T1000 (cell line): Measurements from ENCODE around the gene SYN1.
"Not testable (repeated sequence)": the region's sequence is repeated elsewhere in the genome, so short reads cannot be mapped to it uniquely, and the experiment has no call there.

Source experiments
- DNase-seq: peaks from one replicate; lab custom pipeline; 2025; ENCODE audit warnings: mixed read lengths; lab: John Stamatoyannopoulos, UW

Gene SYN1

DNA sequence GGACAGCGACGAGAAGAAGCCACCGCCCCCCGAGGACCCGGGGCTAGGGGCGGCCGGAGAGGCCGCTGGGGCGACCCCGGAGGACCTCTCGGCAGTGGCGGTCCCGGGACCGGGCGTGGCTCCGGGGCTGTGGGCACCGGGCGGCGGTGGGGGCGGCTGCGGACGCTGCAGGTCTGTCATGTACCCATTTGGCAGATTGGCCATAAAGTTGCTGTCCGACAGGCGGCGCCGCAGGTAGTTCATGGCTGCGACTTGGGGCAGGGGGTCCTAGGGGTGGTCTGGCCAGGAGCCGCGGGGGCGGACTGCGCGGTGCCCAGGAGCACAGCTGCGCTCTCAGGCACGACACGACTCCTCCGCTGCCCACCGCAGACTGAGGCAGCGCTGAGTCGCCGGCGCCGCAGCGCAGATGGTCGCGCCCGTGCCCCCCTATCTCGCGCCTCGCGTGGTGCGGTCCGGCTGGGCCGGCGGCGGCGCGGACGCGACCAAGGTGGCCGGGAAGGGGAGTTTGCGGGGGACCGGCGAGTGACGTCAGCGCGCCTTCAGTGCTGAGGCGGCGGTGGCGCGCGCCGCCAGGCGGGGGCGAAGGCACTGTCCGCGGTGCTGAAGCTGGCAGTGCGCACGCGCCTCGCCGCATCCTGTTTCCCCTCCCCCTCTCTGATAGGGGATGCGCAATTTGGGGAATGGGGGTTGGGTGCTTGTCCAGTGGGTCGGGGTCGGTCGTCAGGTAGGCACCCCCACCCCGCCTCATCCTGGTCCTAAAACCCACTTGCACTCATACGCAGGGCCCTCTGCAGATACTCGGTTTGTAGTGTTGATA is at the start of gene SYN1:
Gene SYN1 (minus strand): TSS at position 372 of the 817 bp plus-strand sequence. CDS start 129 bp downstream, at position 243.
- DNase-seq, result peak; percentile 48

GRCh38 chrX:47665797-47666196 is 46.1 kb upstream of the SYN1 start:
- not testable (repeated sequence) for DNase-seq

GRCh38 chrX:47664737-47665136 is 45.1 kb upstream of the SYN1 start:
- no peak for DNase-seq

- DNase-seq, result peak; percentile 11
These were observed 42.5 kb upstream of the SYN1 start for GRCh38 chrX:47662144-47662657.

- no peak for DNase-seq
These were observed 41.9 kb upstream of the SYN1 start for GRCh38 chrX:47661539-47661938.

- DNase-seq, result no peak
These were observed 39.7 kb upstream of the SYN1 start for GRCh38 chrX:47659421-47659726.

- peak; percentile 84 for DNase-seq
These were observed 39.2 kb upstream of the SYN1 start, which contains the start of gene UXT for GRCh38 chrX:47658684-47659420. UXT (minus strand) TSS chrX:47659180; CDS start chrX:47658927, 253 bp downstream.

- DNase-seq, result no peak
These were observed 38.6 kb upstream of the SYN1 start for GRCh38 chrX:47658301-47658683.

- DNase-seq, result no peak
These were observed 31.6 kb upstream of the SYN1 start for GRCh38 chrX:47651043-47651905.

DNA sequence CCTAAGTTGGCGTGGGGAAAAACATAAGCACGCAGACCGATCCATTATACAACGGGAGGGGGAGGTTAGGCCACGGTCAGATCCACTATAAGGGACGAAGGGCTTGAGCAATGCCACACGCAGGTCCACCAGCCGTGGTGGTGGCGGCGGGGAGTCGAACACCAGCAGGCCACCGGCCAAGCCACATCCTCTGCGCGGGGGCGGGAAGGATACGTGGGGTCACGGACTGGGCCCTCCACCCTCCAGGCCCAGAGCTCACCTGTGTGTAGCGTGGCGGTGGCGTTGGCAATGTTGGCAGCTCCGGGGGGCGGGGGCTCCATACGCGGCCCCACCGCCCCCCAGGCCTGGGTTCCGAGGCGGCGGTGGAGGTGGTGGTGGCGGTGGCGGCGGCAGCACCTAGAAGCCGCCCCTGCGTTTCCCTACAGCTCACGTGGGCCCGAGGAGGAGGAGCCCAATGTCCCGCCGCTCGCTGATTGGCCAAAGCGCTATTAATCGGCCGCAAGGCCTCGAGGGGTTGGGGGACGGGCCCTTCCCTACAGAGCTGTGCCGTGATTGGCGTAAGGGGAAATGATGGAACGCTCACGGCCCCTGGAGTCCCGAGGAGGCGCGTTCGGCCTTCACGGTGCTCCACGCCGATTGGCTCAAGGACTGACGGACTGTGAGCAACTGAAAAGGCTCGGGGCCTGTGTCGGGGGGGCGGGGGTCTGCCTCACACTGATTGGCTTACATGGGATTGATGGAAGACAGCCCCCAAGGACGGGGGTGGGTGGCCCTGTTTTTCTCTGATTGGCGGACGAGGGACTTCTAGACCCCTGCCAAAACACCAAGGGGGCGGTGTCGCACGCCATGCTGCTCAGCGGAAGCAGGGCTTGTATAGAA is 30.7 kb upstream of the SYN1 start, which contains the start of gene ELK1:
Gene ELK1 (minus strand): TSS at position 400 of the 879 bp plus-strand sequence. CDS start 9,122 bp downstream, outside the sequence.
- DNase-seq, result peak; percentile 88

DNA sequence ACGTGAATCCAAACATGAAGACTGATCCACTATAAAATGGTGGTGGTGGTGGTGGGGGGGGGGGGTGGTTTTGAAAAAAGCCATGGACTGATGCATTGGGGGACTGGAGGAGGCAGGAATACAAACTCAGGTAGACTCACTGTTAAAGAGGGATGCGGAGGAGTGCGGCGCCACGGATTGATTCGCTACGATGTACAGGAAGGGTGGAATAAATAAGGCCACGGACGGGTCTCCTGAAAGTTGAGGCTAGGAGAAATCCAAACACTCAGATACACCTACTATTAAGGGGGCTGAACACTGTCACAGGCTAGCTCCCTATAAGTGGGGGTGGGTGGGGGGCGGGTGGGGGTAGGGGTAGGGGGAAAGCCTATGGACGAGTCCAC is 30.1 kb upstream of the SYN1 start:
- no peak for DNase-seq

- DNase-seq, result no peak
These were observed 29.6 kb upstream of the SYN1 start for GRCh38 chrX:47649271-47649670.

GRCh38 chrX:47648376-47648775 is 28.7 kb upstream of the SYN1 start:
- DNase-seq, result no peak

GRCh38 chrX:47646636-47647035 is 27.0 kb upstream of the SYN1 start:
- DNase-seq, result no peak

- DNase-seq, result no peak
These were observed 25.9 kb upstream of the SYN1 start for GRCh38 chrX:47645530-47645929.

DNA sequence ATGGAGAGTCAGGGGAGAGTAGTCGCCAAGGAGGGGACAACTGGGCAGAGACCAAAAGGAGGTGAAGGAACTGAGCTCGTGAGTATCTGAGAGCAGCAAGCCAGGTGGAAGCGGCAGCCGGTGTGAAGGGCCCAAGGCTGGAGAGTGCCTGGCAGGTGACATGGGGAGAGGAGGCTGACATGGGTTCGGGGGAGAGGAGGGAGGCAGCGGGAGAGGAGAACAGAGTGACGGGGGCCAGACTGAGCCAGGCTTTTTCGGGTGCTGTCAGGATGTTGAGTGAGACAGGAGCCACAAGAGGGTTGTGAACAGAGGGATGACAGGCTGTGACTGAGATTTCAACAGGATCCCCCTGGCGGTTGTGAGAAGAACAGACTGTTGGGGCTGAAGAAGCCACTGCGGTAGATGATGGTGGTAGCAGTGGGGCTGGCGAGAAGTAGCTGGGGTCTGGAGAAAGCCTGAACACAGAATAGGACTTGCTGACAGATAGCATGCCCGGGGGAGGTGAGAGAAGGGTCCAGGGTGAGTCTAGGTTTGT is 25.0 kb upstream of the SYN1 start:
- no peak for DNase-seq

- no peak for DNase-seq
These were observed 24.3 kb upstream of the SYN1 start for GRCh38 chrX:47643926-47644325.

DNA sequence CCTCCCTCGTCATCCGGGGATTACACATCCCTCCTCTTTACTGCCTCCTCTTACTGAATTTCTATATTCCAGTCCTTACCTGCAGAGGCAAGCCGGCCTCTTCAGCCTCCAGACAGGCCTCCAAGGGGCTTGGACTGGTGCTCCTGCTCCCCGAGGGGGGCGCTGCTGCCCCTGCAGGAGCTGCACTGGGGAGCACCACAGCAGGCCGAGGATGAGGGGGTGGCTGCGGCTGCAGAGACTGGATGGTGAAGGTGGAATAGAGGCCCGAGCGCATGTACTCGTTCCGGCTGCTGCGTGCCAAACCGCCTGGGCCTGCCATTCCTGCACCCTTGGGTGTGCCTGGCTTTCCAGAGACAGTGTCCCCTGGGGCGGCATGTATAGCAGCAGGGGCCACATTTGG is 19.2 kb upstream of the SYN1 start:
- no peak for DNase-seq

GRCh38 chrX:47637546-47638195 is 18.0 kb upstream of the SYN1 start:
- no peak for DNase-seq

GRCh38 chrX:47634871-47635575 is 15.4 kb upstream of the SYN1 start:
- no peak for DNase-seq
